HG03103 (cell line): ENCODE results near the gene KCNIP4.

Experiments used
- ATAC-seq: cut with Tn5 transposase; IDR thresholded peaks from one replicate; pipeline ENCODE4 v1.9.1; 2021; ENCODE audit warnings: low read depth; ENCODE audit not compliant: unreplicated experiment

KCNIP4 gene

DNA sequence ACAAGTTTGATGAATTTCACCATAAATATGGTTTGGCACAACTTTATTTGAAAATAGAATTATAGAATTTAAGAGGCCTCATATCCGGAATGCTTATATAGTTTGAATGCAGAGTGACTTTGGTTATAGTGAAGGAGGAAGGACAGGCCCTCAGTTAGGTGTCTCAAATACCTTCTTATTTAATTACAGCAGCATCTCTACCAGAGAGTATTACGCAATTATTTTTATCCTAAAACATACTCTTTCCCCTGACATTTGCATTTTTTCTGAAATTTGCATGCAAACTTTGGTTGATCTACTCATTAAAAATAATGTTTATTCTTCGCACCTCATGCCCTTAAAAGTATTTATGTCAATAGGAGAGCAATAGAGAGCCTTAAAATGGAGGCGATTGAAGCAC is 942.9 kb downstream of the KCNIP4 start:
- no peak for ATAC-seq

DNA sequence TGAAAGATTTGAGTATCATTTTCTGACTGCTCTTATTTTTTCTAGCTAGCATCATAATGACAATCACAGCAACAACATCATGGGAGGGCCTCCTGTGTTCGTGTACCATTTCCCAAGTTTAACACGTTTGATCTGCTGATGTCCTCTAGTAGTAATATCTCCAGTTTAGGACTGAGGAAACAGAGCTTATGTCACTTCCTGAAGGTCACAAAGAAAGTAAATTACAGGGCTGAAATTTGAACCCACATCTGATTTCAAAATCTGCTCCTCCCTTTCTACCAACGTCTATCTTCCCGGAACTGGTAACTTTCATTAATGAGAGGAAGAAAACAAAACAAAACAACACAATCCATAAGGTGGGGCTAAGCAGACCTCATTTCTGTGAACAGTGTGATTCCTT is 945.6 kb downstream of the KCNIP4 start:
- no peak for ATAC-seq

DNA sequence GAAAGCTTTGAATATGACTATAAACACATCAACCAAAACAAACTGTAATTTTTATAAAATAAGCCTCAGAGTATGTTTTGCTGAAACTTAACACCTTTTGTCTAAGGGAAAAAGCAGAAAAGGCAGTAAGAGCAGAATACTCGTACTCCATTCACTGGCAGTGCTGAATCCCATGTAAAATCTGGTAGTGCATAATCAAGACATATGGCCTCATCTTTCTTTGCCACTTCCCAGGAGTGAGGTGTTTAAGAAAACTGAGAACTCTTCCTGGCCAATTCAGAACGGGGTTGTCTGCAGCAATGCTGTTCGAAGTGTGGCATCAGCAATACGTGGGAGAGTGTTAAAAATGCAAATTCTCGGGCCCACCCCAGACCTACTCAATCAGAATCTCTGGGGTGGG is 946.3 kb downstream of the KCNIP4 start:
- no peak for ATAC-seq

DNA sequence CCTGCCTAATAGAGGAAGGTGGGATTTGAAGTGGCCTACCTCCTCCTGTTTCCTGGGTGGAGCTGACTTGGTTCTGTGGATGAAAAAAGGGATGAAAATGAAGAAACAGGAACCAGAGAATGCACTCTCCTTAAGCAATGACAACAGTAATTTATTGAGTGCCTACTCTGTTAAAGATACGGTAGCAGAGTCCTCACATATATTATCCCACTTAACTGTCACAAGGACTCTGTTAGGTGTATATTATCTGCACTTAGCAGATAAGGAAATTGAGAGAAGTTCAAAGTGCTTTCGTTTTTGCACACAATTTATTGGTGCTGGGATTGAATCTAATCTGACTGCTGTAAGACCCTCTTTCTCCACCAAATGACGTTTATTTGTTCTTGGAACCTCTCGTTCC is 947.1 kb downstream of the KCNIP4 start:
- ATAC-seq, result no peak

DNA sequence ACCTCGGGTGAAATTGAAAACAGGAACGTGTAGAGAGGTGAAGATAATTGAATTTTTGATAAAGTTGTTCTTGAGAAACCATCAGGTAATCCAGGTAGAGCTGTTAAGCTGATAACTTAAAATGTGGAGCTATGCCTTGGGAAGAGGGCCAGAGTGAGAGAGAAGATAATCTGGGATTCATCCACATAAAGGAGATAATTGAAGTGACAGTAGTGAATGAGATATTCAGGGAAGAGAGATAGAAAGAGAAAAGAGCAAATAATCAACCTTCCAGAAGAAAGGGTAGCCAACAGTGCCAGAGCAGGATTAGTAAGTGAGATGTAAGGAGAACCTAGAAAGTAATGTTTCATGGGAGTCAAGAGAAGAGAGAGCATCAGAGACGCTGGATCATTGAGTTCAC is 950.7 kb downstream of the KCNIP4 start:
- ATAC-seq, result no peak

DNA sequence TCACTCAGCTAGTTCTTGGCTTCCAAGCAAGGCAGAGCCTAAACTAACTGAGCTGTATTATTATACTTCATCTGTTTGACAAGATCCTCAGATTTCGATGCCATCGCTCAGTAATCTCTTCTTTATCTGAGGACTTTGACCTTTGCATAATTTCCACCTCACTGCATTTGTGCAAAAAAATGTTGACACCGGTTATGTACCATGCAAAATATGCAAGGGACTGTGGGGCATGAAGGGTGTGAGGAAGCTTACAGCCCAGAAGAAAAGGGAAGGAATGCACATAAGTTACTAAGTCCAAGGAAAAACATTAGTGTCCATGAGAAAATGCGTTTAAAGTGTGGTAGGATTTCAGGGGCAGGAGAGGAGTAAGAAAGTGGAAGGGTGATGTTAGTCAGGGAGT is 953.0 kb downstream of the KCNIP4 start:
- no peak for ATAC-seq

DNA sequence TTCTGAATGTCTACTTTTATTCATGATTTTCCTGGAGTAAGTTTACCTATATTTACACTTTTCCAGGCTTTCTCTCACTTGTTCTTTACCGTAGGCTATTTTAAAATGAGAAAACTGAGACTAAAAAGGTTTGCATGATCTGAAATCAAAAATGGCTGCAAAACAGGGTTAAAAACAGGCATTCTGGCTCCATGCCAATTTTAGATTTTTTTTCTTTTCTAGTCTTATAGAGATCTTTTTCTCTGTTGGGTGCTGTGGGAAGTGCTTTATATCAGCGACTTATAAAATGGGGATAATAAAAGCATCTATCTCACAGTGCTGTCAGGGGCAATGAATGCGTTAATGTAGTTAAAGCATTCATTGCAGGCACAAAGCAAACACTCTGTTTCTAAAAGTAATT is 953.6 kb downstream of the KCNIP4 start:
- no peak for ATAC-seq

DNA sequence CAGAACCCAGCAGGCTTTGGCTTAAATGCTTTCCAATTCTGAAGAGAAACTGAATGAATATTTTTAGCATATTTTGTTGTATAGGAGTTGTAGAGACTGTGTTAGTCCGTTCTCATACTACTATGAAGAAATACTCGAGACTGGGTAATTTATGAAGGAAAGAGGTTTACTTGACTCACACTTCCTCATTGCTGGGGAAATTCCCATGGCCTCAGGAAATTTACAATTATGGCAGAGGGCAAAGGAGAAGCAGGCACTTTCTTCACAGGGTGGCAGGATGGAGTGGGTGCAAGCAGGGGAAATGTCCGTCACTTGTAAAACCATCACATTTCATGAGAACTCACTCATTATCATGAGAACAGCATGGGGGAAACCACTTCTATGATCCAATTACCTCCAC is 956.6 kb downstream of the KCNIP4 start:
- ATAC-seq, result no peak

DNA sequence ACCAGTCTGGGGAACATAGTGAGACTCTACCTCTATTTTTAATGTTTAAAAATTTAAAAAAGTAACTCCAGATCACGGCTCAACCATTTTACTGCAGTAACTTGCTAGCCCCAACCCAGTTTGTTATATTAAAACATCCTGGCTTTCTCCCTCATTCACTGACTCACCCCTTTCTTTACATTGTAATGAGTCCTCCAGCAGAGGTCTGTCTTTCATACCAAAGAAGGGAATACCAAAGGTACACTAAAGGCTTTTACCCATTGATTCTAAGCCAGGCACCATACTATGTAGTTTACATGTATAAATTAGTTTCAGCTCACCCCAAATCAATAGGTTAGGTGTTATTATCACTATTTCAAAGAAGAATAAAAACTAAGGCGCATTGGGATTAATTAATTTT is 961.4 kb downstream of the KCNIP4 start:
- ATAC-seq, result no peak

DNA sequence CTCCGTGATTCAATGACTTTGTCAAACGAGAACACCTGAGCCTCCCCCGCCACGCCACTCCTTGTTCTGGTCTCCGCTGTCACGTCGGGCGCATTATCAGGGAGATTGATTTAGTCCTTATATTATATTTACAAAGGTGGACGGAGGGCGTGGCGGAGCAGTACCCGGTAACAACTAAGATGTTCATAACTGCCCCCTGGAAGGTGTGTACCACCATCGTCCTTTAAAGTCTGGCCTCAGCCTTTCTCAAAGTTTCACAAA is 964.1 kb downstream of the KCNIP4 start:
- ATAC-seq, result no peak

DNA sequence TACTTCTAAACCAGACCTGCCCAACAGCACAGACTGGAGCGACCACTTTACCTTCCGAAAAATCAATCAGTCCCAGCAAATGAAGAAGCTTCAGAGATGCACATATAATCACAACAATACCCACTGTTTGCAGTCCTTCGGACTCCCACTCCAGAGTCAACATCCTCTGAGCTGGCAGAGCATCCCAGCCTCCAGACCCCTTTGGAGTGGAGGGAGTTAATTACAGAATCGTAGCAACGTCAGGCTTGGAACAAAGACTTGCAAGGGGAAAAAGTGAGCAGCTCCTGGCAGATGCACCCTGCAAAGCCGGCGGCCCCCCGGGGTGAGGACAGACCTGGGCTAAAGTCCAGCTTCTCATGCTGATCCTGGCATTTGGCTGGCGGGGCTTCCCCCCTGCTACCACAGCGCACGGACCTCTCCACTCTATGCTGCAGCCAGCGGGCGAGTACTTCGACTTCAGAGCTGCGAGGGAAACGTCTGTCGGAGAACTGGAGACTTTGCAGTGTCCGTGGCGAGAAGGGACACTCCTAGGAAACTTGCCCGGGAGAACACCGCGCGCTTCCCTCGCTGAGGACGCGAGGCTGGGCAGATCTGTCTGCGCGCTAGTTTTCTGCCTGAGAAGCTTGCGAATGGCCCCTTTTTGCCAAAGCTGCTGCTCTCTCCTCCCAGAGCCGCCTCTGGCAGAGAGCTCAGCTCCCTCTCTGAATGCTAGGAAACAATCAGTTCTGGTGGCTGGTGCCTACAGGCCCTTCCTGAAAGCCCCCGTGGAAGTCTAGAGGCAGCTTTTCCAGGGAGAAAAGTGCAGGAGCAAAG is 964.6 kb downstream of the KCNIP4 start:
- ATAC-seq, result no peak

DNA sequence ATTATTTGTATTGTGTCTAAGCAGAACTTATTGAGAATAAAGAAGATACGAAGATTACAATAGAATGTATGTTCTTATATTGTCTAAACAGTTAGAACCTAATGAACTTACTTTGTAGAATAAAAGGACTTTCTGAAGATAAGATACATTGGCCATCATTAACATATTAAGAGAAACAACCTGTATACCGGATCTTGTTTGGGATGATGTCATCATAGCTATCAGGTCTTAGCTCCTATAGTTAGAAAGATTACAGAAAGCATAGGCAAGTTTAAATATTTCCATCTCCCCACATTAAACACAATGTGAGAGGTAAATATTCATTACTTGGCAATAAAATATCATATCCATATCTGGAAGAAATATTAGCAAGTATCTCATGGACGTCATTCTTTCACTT is 966.0 kb downstream of the KCNIP4 start:
- no peak for ATAC-seq

DNA sequence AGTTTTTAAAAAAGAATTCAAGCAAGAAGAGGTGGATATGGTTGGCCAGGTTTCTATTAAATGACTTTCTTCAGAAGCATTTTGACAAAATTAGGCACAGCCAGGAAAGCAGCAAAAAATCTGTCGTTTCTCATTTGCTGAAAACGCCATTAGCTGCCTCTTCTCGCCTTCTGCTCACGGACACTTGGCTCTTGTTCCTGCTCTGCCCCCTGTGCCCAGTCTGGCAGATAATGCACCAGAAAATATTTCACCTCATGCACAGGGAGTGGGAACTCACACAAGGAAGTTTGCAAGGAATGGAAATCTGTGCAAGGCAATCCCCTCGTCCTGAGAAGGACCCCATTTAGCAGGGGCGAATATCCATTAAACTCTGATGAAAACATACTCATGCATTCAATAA is 988.3 kb downstream of the KCNIP4 start:
- ATAC-seq, result no peak

DNA sequence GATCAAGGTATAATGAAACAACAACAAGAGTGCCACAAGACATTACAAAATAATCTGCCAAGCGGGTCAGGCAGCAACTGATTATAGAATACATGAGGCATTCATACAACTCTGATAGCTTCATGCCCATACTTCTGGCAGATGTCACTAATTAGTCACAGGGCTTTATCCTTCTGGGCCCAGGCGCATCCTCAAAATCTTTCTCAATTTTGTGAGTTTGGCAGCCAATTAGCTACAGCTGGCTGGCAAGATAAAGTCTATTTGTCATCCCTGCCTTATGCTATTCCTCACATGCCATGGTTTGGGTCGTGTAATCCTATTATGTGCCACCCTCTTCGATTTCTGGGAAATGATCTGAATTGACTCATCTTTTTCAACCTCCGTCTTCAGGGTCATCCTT is 994.0 kb downstream of the KCNIP4 start:
- ATAC-seq, result no peak

DNA sequence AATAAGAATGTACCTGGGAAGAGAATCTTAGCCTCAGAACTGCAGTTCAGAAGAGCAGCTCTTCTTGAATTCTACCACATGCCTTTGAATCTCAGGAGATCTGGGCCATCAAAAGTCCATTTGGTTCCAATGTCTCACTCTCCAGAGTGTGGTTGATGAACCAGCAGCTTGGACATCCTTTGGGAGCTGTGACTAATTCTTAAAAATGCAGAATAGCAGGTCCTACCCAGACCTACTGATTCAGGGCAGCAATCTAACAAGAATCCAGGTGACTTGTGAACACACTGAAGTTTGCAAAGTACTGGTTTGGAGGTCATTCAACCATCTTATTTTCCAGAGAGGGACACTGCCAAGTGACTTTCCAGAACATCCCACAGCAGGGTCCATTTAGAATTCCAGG is 1003.6 kb downstream of the KCNIP4 start:
- ATAC-seq, result no peak

DNA sequence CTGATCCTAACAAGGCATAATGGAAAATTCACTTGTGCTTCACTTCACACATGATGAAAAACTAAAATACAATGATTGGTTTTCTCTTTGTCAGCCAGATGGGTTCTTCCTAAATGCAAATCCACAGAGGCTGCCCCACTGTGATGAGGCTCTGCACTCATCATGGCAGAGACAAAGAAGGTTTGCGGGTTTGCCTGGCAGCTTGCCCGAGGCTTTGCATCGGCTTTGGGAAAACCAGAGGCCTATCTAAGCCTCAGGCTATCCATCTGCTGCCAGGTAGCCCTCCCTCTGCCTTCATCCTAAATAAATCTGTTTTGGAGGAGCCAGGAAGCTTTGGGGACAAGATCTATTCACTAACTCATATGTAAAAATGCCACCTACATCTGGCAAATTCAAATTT is 1004.1 kb downstream of the KCNIP4 start:
- no peak for ATAC-seq

DNA sequence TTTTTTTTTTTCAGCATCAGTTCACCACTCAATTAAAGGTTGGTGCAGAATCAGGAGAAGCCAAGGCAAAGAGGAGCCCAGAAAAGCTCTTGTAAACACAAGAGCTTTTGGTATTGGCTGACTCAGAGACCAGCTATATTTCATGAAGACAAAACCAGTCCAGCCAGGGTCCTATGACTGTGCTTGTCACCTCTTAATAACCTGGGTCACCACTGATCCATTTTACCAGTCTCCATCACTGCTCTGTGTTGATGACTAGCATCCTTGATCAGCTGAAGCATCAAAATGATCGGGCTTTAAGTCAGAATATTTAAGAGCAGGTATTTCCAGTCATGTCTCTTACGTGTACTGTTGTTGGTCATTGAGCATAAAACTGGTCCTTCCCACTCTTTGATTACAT is 1010.4 kb downstream of the KCNIP4 start:
- ATAC-seq, result no peak

DNA sequence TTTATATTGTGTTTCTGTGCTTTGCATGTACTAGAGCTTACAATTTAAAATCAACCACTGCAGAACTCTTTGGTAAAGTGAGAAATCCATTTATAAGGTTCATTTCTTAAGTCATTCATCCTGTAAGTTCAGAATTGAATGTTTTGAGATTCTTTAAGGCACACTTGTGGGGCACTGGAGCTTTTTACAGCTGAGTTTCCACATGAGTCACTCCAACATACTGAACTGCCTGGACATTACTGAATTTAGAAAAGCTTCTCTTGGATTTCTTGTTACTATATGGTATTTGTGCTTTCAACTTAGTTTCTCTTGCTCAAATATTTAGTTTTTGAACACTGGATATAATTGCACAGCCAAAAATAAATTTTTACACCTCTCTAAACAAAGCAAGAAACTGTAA is 1022.0 kb downstream of the KCNIP4 start:
- no peak for ATAC-seq

DNA sequence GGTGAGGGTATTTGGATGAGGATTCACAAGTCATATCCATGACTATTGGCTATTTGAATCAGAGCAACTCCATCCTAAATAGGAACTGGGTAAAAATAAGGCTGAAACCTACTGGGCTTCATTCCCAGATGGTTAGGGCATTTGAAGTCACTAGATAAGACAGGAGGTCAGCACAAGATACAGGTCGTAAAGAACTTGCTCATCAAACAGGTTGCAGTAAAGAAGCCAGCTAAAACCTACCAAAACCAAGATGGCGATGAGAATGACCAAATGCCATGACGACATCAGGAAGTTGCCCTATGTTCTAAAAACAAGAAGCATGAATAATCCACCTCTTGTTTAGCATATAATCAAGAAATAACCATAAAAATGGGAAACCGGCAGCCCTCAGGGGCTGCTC is 1023.4 kb downstream of the KCNIP4 start:
- no peak for ATAC-seq

DNA sequence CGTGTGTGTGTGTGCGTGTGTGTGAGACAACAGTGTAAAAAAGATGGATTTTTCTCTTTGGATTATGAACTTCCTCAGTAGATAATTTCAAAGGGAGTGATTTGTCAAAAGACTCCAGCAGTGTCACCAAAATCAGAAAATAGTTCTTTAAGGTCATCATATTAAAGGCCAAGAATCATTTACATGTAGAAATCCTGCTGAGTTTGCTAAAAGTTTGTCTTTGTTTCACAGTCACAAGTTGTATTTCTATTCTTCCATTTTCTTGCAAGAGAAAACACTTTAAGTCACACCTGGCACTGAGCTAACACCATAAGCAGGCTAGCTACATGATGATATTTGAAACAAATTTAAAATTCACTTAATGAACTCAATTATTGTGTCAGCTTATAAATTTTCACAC is 1025.6 kb downstream of the KCNIP4 start:
- no peak for ATAC-seq

DNA sequence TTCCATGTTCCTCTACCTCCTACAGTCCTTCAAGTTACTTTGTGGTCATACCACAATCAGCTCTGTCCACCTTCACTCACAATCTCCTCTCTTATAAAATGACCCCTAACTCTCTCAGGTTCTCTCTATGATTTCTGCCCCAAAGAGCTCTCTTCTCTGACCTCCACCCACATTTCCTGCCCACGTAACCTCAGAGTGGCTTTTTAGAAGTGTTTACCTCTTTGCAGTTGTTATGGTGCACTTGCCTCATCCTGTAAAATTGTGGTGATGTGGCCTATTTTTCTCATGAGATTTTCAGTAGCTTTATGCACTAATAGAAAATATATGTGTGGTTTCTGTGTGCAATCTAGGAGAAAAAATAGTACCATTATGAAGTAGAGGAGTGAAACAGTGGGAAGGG is 1032.5 kb downstream of the KCNIP4 start:
- ATAC-seq, result no peak

DNA sequence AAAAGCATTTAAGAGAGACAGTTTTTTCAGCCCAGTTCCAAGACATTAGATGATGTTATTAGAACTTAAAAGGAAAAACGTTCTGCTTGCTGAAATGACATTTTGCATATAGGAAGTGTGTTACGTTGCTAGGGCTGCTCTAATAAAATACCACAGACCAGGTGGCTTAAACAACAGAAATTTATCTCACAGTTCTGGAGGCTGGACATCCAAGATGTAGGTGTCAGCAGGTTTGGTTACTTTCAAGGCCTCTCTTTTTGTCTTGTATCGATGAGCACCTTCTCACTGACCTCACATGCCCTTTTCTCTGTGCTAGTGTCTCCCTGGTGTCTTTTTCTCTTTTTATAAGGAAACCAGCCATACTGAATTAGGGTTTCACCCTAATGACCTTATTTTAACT is 1043.6 kb downstream of the KCNIP4 start:
- ATAC-seq, result no peak

DNA sequence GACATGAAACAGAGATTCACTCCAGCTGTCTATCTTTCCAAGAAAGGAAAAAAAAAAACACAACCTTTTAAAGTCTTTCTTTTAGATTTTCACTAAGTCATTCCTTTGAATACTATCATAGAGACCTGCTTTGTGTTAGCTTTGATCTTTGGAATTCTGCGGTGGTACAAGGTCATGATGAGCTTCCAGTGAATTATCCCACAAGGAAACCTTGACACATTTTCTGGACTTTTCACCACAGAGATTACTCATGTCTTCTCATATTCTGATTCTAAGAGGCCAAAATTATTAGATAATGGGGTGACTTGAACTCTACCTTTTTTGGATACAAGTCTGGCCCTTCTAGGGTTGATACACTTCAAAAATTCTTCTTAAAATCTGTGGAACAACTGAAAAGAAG is 1046.7 kb downstream of the KCNIP4 start:
- no peak for ATAC-seq
